Measurements from ENCODE around the gene MARVELD1.

- TF ChIP-seq CTCF (IDR thresholded peaks at IDR 0.05) (no peak), POLR2A (IDR thresholded peaks at IDR 0.05) (no peak)
Measured at GRCh38 chr10:97684866-97685394, 28.6 kb upstream of the MARVELD1 start.

Measured in testis (tissue), 2 donors.